Activated CD4-positive, alpha-beta T cell treated with anti-CD3 and anti-CD28 coated beads, Interleukin-2, amount 50 U/mL, for 1 hour (primary cell): ENCODE measurements around the gene LPP.

Source experiments
- DNase-seq: peaks from one replicate; pipeline ENCODE4 v3.0.0-alpha.2; 2020

Gene LPP

DNA sequence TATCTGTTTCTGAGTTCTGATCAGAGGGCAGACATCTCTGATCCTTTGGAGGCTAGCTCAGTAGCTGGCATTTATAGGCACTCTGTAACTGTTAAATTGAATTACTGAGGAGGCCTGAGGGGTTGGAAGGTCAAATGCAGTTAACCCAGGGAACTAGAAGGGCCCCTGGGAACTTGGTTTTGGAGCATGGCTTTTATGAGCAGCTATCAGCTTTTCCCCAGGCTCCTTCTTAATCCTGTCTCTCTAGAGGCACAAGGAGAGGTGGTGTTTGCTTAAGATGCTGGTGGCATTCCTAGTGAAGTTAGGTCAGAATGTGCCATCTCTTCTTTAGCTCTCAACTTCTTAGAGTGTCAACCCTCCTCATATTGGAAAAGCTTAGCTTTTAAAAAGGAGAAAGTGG, 128.9 kb downstream of the LPP start:
- DNase-seq, result no peak

DNA sequence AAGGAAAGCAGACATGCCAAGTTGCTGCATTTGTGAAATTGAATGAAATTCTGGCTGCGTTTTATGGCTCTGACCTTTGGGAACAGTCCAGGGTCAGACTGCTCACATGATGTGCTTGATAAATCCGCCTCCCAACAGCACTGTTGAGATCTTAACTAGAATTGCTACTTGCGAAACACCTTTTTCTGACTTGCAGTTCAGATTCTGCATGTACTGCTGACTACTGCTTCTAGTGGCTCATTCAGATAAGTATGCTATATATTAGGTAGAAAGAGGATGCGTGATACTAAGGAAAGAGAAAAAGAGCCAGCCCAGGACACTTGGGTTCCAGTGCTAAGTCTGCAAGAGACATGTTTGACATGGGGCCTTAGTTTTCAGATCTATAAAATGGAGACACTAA, 129.4 kb downstream of the LPP start:
- DNase-seq, result no peak

DNA sequence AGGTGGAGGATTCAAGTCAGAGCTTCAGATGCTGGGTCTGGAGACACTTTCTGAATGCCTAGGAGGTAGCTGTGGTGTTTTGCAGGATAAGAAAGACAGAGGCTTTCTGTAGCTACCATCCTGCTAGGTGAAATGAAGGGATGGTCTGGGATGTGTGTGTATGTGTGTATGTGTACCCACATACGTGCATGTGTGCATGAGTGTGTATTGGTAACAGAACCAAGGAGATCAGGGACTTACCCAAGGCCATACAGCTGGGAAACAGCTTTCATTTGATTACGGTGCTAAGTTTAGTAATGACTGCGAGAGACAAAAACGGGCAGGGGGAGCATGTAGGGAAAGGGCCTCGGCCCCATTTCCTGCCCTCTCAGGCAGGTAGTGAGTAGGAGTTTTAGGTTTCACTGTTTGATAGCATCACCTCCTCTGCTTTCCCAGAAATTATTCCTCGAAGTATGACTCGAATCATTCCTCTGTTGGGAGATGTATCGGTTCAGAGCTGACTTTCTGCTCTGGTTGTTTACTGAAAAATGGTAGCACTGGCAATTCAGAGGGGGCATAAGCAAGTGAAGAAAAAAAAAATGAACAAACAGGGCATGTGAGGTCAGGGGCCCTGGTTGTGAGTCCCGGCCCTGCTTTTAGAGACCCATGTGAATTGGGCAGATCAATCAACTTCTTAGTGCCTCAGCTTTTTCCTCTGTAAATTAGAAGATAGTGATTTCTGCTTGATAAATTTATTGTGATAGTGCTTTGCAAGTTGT, 130.7 kb downstream of the LPP start:
- DNase-seq, result no peak

DNA sequence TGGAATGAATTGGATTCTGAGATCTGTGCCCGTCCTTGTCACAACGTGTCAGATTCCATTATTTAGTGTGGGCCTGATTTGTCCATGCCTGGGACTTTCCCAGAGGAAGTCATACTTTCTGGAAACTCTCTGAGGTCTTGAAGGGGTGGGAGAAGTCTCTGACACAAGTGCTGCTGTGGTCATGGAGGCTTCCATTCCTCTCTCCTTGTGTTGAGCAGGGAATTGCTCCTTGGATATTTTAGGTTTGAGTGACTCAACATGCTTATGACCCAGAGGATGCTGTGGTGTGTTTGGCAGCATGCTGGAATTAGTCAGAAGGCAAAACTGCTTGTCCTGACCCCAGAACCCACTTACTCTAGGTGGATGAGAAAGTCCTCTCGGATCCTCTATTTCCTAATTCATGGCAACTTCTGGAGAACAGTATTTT, 132.1 kb downstream of the LPP start:
- DNase-seq, result no peak

DNA sequence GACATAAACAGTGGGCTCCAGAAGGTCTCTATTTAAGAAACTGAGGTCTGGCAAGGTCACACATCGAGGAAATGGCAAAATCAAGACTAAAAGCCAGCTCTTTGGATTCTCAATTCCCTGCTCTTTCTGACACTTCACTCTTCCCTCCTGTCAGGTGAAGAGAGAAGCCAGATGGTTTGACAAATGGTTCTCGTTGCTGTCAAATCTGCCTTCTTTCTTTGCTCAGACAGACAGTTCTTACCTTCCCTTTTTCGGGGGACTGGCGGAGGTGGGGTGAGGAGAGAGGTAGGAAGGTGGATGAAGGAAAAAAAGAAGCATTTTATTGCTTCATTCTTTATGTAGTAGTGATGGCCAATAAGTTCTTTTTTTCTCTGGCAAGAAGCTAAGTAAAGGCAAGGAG, 133.4 kb downstream of the LPP start:
- DNase-seq, result no peak

DNA sequence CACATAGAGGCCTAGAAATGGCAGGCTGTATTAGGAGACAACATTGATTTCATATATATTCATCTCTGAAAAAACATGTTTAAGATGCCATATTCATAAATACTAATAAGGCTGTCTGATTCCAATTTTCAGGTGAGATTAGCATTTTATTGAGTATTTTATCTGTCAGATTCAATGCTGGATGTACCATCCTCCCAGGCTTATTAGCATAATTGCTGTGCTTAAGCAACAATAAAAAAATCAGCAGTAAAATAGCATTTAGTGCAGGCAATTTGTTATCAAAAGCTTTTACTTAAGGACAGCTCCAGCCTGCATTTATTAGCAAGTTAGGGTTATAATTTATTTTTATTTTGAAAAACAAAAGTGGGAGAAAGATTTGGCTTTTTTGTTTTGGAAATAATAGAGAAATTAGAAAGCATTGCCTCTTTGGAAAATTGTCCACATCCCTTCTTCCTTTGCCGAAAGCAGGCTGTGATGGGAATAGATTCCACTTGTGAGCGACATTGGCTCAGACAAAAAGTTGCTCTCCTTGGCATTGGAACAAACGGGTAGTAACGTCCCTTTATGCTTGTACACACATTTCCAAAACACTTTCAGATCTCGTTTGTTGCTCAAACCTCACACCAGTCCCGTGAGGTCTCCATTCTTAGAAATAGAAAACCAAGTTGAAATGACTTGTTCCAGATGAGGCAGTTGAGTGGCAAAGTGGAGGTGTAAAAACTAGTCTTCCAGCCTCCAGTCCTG, 134.0 kb downstream of the LPP start:
- DNase-seq, result no peak

DNA sequence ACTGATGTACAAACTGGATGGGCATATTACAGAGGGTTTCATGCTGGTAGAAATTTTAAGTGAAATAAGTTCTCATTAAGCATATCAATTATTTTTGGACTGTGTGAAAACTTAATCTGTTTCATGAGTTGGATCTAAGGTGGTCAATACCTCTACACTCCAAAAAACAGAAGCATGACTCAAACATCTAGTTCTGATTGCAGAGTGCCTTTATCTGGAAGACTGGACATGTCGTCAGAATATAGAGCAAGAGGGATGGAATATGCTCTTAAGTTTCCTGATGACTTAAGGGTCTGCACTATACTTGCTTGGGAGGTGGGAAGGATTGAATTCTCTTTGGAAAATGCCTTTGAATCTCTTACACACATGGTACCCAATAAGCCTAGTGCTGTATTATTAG, 138.3 kb downstream of the LPP start:
- no peak for DNase-seq

DNA sequence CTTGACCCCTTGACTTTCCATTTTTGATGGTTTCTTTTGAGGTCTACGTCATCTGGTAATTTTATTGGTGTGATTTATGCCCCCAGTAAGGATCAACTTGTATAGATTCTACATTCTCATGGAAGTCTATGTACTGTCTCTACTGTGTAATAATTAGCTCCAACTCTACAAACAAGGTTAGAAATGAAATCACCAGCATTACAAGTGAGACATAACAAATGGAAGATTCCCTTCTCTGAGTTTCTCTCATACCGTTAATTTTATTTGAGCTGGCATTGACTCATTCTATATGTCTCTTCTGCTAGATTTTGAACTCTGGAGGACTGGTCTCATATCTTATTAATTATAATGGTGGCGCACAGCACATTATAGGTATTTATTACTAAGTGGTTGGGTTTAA, 138.9 kb downstream of the LPP start:
- no peak for DNase-seq

DNA sequence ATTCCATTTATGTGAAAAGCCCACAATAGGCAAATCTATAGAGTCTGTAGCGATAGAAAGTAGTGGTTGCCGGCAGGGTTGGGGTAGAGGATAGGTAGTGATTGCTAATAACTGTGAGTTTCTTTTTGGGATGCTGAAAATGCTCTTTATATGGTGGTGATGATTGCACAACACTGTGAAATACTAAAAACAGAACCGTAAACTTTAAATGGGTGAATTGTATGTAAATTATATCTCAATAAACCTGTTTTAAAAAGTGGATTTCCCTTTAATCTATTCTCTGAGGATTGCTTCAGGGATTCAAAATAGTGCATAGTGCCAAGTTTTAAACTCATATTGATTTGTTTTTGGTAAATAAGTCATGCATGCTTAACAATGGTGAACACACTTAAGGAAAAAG, 140.2 kb downstream of the LPP start:
- DNase-seq, result no peak

DNA sequence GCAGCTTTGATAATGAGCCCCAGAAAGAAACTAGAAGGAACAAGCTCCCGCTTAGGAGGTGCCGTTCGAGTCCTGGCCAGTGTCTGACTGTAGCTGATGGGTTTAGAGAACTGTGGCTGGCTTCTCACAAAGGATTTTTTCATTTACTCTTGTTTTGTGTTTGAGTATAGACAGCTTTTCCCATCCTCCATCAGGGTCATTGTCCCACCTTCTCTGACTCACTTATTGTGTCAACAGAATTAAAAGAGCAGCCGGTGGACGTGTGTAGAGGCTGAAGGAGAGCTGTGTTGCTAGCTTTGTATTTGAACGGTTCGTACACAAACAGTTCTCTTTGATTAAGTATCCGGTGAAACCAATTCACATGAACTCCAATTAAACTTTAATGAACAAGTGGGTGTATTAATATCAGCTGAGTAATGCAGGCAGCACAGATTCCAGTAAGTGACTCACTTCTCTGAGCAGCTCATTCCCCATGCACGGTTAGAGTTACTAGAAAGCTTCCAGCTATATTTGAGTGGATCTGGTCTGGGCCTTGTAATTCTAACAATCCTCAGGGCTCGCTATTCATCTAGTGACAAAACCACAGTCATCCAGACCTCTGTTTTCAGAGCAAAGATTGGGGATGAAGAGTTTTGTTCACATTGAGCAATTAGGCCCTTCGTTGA, 141.0 kb downstream of the LPP start:
- no peak for DNase-seq

DNA sequence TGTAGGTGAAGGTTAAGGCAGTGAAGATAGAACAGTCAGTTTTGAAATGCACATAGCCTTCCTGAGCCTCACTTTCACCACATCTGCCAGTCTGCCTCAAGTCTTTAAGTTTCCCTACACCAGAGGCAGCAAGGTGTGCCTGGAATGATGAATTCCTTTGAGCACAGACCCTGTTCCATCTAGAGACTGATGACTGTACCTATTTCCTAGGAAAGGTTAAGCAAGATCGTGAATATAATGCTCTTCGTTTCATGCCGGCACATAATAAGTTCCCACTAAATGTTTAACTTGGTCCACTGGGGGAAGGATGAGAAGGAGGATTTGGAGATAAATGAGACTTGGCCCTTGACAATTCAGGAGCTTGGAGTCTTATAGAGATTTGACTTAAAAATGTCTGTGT, 141.9 kb downstream of the LPP start:
- DNase-seq, result no peak

DNA sequence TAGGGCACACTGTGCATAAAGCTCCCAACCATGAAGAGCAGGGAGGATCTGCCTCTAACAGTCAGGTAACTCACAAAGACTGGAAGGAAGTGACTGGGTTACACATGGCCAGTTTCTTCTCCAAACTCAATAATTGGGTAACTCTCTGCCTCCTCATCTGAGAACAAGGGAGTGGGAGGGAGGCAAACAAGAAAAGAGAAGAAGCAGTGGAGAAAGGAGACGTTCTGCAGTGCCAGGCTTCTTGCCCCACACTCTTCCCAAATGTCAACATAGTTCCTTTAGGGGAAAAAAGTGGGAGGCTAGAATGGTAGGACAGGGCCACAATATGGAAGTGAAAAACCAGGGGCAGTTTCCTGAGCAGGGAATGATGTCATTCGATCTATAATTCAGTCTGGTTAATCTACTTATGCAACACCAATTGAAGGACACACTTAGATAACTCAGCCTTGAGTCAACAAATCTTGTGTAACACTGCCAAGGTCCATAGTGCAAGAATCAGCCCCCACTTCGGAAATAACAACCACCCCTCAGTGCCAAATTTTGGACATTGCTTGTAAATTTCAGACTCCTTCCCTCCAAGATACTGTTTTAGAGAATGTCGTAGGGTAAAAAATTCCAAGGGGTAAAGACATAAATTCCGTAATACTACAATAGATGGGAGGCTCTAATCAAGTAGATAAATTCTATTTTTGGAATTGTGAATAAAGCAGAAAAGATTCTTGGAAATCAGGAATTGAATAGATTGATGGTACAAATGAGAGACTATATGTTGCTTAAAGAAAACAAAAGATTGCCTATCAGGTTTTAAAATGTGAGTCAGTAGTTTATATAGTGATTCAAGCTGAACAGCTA, 143.0 kb downstream of the LPP start:
- no peak for DNase-seq

DNA sequence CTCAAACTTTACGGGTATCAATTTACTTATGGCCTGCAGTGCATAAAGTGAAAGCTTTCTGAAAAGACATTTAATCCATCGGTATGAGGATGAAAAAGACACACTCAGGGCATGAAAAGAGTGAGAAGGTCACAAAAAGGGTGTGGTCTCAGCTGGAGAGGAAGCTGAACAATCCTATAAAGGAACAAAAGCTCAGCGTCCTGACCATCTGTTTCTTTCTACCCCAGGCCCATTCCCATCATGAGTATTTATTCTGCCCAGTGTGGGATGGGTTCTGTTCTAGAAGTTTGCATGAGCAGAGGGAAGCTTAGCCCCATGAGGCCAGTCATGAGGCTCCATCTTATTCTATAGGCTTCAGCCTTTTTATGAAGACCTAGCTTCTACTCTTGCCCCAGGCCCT, 144.6 kb downstream of the LPP start:
- no peak for DNase-seq

DNA sequence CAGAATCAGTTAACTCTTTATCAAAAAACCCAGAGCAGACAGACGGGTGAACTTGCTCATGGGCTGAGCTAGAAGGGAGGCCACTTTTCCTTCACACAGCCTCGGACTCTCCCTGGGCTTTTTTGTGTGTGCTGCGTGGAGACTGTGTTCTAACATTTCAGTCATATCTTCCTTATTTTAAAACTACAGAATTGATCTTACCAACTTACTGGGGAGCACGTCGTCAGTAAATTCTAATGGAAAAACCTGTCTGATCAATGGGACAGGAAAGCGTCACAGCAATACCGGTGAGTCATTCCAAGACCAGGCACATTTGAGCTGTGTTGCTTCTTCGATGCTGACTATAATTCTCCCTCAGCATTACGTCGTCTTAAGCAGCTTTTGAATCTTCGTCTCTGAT, 145.1 kb downstream of the LPP start:
- peak; percentile 6 for DNase-seq

DNA sequence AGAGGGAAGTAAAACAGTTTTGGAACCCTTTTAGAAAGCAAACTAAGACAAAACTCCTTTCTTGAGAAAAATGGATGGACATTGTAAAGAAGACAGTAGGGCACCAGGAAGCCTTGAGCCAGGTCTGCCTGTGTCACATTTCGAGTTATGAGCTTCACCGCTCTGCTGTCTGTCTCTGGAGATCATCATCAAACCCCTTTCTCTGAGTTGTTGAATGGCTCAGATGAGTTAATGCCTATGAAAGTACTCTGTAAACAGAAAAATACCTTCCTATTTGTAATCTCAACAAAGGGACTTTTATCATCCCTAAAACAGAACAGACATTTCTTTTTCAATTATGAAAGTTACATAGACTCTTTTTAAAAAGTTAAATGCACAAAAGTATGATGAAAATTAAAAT, 145.8 kb downstream of the LPP start:
- no peak for DNase-seq

DNA sequence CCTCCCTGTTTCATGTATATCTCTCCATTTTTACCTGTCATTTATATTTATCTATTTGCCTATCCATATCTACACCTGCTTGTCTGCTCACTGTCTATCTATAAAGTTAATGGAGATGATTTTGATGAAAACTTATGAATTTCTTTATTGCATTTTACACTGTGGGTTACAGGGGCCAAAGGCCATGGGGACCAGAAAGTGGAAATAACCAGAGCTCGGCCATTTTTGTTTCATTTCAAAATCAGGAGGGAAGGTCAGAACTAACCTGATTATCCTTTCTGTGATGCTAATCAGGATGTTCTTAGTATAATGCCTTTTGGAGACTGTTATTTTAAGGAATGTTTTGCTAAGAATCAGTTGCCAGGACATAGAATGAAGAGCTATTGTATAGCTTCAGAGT, 147.2 kb downstream of the LPP start:
- DNase-seq, result no peak

DNA sequence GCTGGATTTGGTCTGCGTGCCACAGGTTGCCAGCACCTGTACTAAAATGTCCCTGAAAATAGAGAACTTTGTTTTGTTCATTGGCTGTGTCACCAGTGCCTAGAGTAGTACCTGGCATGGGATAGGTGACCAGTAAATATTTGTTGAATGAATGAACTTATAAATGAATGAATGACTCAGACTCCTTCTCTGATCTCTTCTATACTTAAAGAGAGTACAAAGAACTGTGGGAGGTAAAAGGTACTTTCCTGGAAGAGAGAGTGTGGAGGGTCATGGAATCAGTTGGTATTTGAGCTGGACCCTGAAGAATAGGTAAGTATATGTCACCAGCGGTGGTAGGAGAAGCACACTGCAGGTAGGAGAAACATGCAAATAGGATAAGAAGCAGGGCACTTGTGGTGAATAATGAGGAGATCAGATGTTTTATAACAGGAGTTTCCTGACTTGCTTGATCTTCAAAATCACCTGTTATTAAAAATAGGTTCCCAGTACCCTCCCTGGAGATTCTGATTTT, 149.4 kb downstream of the LPP start:
- no peak for DNase-seq

DNA sequence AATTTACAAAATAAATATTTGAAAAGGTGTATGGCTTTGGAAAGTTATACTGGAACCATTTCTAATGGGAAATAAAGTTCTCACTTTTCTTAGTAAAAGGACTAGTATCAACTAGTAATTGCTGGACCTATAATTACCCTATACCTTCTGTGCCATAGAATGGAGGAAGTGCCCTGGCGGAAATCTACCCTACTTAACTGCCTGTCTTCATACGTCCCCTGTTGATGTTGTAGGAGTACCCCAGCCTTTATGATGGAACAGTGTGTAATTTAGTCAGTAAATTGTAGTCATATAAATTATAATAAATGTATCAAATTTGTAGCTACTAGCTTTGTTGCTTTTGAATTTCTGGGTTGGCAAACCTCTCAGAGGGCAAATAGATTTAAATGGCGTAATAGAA, 149.9 kb downstream of the LPP start:
- no peak for DNase-seq

DNA sequence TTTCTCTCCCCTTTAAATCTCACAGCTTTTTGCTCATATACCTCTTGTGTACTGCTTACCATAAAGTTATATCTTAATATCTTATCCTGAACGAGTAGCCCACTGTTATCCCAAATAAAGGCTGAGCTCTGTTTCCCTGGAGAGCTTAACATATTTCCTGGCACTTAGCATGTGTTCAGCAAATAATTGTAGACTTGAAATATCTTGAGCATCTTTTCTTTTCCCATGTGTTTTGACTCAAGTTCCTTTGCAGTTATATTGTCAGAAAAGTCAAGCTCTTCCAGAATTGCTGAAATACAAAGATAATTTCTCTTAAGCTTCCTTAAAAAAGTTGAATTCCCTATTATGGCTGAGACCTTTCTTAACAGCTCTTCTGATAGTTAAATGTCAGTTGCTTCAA, 150.5 kb downstream of the LPP start:
- DNase-seq, result no peak

DNA sequence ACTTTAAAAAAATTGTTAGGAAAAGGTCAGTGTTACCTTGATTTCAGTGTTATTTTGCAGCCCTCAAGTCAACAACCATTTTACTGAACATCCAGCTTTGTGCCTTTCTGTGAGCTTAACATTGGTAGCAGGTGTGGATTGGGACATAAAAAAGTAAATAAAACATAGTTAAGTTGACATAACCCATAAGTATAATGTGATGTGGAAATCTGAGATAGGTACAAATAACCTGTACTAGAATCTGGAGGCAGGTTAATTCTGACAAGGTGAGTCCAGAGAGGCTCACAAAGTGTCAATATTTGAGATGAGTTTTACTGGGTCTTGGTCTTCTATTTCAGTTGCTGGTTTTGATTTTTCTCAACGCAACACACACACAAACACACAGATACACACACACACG, 151.3 kb downstream of the LPP start:
- DNase-seq, result no peak

DNA sequence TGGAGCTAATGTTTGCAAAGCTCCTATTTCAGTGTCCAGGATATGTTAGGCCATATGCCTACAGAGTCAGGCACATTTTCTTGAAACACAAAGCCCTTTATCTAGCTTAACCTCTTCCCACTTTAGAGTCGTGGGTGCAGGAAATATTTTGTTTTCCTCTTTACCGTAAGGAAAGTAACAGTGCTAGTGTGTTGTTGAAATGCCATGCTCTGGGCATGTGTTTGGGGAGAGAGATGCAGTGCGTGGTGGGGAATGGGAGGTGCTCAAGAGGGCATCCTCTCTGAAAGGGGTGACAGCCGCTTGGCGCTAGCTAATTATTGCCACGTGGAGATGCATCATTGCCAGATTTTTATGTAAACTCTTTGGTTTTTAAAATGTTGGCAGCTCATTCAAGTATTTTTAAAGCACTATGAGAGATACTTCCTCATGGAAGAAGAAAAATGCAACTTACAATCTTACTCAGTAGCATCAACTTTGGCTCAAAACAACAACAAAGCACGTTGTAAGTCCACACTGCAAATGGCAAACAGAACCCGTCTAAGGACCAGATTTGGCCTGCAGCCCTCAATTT, 152.6 kb downstream of the LPP start:
- DNase-seq, result no peak

DNA sequence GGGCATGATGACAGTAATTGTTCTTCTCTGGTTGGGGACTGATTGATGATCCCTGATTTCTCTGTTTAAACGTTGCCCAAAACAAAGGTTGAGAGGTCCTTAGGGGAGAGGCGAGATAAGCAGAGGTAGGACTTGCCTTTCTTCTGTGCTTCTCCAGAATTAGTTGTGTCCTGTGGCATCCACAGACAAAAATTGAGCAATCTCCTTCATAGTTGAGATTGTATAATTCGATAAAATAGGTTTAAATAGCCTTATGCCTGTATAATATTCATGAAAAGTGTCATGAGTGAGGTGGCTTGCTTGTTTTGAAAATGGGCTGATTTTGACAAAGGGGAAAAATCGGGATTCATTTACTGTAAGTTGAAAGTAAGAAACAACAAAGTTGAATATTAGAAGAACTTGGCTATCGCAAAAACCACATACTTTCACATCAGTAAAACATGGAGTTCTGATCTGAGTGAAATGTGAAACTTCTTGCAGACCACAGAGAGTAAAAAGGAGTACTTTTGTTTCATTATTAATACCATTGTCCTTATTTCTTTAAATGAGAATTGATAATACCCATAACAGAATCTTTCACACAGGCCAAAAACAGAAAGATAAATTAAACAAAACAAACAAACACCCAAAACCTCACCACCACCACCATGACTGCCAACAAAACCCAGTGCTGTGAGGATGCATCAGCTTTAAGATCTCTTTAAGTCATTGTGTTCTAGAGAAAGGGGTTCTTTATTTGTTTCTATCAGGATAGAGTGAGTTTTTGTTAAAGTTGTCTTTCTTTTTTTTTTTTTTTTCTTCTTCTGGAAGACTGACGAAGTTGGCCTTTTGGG, 155.7 kb downstream of the LPP start:
- DNase-seq, result no peak
